Right renal cortex interstitium (tissue), 3 donors: ENCODE results near the gene COL28A1. TPM values are rescaled to one million over a fixed set of nuclear protein-coding genes. Genes with fewer than 3 reads are reported as not detected.

Experiments
- DNase-seq, 3 donors: peaks; one replicate each; pipeline ENCODE4 v3.0.0-alpha.2; 2013; ENCODE audit warnings: low read depth in 3 of 3, low spot score in 2 of 3
- polyA plus RNA-seq, 3 donors: library from polyadenylated mRNA; unstranded; fragments of 120-200 nt; gene quantifications; one replicate each; pipeline ENCODE4 v1.2.1, GENCODE V29; 2013; ENCODE audit not compliant: insufficient read length in 3 of 3

The COL28A1 gene
- polyA plus RNA-seq, 3 donors, result 7.2 to 12.3 (median 9.8) TPM

GRCh38 chr7:7522421-7522820, 13.3 kb downstream of the COL28A1 start:
- no peak for DNase-seq

- DNase-seq, result no peak
Measured at GRCh38 chr7:7521259-7521658, 14.4 kb downstream of the COL28A1 start.

- no peak for DNase-seq
Measured at GRCh38 chr7:7519528-7519927, 16.1 kb downstream of the COL28A1 start.

GRCh38 chr7:7519056-7519455, 16.6 kb downstream of the COL28A1 start:
- DNase-seq, result no peak

- no peak for DNase-seq
Measured at GRCh38 chr7:7517754-7518153, 17.9 kb downstream of the COL28A1 start.

GRCh38 chr7:7516662-7517061, 19.0 kb downstream of the COL28A1 start:
- DNase-seq, result no peak

GRCh38 chr7:7516156-7516555, 19.5 kb downstream of the COL28A1 start:
- no peak for DNase-seq

GRCh38 chr7:7512861-7513597, 22.6 kb downstream of the COL28A1 start:
- DNase-seq, result no peak

- no peak for DNase-seq
Measured at GRCh38 chr7:7510794-7511193, 24.9 kb downstream of the COL28A1 start.

GRCh38 chr7:7505915-7506314, 29.8 kb downstream of the COL28A1 start:
- no peak for DNase-seq

- no peak for DNase-seq
Measured at GRCh38 chr7:7504910-7505704, 30.6 kb downstream of the COL28A1 start.

GRCh38 chr7:7499892-7500291, 35.8 kb downstream of the COL28A1 start:
- DNase-seq, result no peak

- DNase-seq, result no peak
Measured at GRCh38 chr7:7498856-7499255, 36.8 kb downstream of the COL28A1 start.

- DNase-seq, result no peak
Measured at GRCh38 chr7:7496311-7496710, 39.4 kb downstream of the COL28A1 start.

- DNase-seq, result no peak
Measured at GRCh38 chr7:7495171-7495570, 40.5 kb downstream of the COL28A1 start.

- DNase-seq, result no peak
Measured at GRCh38 chr7:7491044-7491443, 44.6 kb downstream of the COL28A1 start.

GRCh38 chr7:7490003-7490402, 45.7 kb downstream of the COL28A1 start:
- no peak for DNase-seq

- no peak for DNase-seq
Measured at GRCh38 chr7:7489546-7489945, 46.1 kb downstream of the COL28A1 start.

GRCh38 chr7:7486362-7486761, 49.3 kb downstream of the COL28A1 start:
- DNase-seq, result no peak

- DNase-seq, result no peak
Measured at GRCh38 chr7:7484072-7484471, 51.6 kb downstream of the COL28A1 start.

- DNase-seq, result no peak
Measured at GRCh38 chr7:7481802-7482201, 53.9 kb downstream of the COL28A1 start.

GRCh38 chr7:7479275-7479805, 56.3 kb downstream of the COL28A1 start:
- DNase-seq, result no peak
